HepG2 (cell line): ENCODE results near the gene ACER2. TPM values are rescaled to one million over a fixed set of nuclear protein-coding genes. Genes with fewer than 3 reads are reported as not detected.

Experiments
- ATAD3A ChIP-seq: sonication (generic); formaldehyde crosslinking; IDR thresholded peaks from 2 replicates; pipeline ENCODE4 v1.4.0; 2020; ENCODE audit warnings: missing genetic modification reagents
- DRAP1 ChIP-seq: IDR thresholded peaks from 2 replicates; pipeline ENCODE4 v1.6.1; 2016; ENCODE audit warnings: missing genetic modification reagents, missing compliant biosample characterization
- EED ChIP-seq: sonication (generic); formaldehyde crosslinking; IDR thresholded peaks from 2 replicates; pipeline ENCODE4 v1.5.0; 2020; ENCODE audit warnings: mild to moderate bottlenecking, missing genetic modification reagents
- GABPB1 ChIP-seq: IDR thresholded peaks from 2 replicates; pipeline ENCODE4 v1.6.1; 2016; ENCODE audit warnings: mild to moderate bottlenecking, missing genetic modification reagents, moderate library complexity, missing compliant biosample characterization
- NFE2L2 ChIP-seq: fragments of 150-350 bp; IDR thresholded peaks from 2 replicates; pipeline ENCODE4 v1.6.1; 2014; ENCODE audit warnings: low read length
- ZFP82 ChIP-seq: sonication (generic); formaldehyde crosslinking; IDR thresholded peaks from 2 replicates; pipeline ENCODE4 v1.5.1; 2020; ENCODE audit warnings: mild to moderate bottlenecking, missing genetic modification reagents, borderline replicate concordance
- ZNF160 ChIP-seq: sonication (generic); formaldehyde crosslinking; IDR thresholded peaks from 2 replicates; pipeline ENCODE4 v1.8.0; 2022; ENCODE audit warnings: mild to moderate bottlenecking, inconsistent platforms, missing genetic modification reagents
- ZNF251 ChIP-seq: sonication (generic); formaldehyde crosslinking; IDR thresholded peaks from 2 replicates; pipeline ENCODE4 v1.9.0; 2021; ENCODE audit warnings: mild to moderate bottlenecking, missing genetic modification reagents
- ZNF704 ChIP-seq: sonication (generic); formaldehyde crosslinking; IDR thresholded peaks from 2 replicates; pipeline ENCODE4 v1.8.1; 2023; ENCODE audit warnings: mild to moderate bottlenecking, inconsistent platforms, moderate library complexity, missing genetic modification reagents, borderline replicate concordance
- ZNF710 ChIP-seq: sonication (generic); formaldehyde crosslinking; IDR thresholded peaks from 2 replicates; pipeline ENCODE4 v1.5.0; 2020; ENCODE audit warnings: mild to moderate bottlenecking, missing genetic modification reagents, borderline replicate concordance
- polyA plus RNA-seq, 8 experiments: library from polyadenylated mRNA; depleted of rRNA in 3 of 8; stranded (reverse) in 7 of 8; unstranded in 1 of 8; fragments of >200 nt; fragmentation: Illumina TruSeq in 4 of 8; extraction: Trizol in 4 of 8; gene quantifications; 2 replicates each; pipeline versions ENCODE4 v1.2.1 to v1.2.3, GENCODE V29; 2011 to 2016; ENCODE audit warnings: low read depth in 4 of 8, missing spikeins in 1 of 8, mixed read lengths in 1 of 8; ENCODE audit not compliant: insufficient read depth in 1 of 8
- total RNA-seq, 5 experiments: library from RNA; depleted of rRNA; stranded (reverse); fragments of >200 nt; fragmentation: Illumina TruSeq; extraction: Trizol; gene quantifications; 2 replicates each; pipeline ENCODE4 v1.2.3, GENCODE V29; 2016; ENCODE audit warnings: low read depth in 1 of 5
- TF ChIP-seq, protein P1 (sequence below): sonication (generic); formaldehyde crosslinking; IDR thresholded peaks from 2 replicates; pipeline ENCODE4 v1.5.1; 2020; ENCODE audit warnings: mild to moderate bottlenecking, missing genetic modification reagents, borderline replicate concordance
- TF ChIP-seq, protein P2 (sequence below): sonication (generic); formaldehyde crosslinking; IDR thresholded peaks from 2 replicates; pipeline ENCODE4 v1.9.0; 2021; ENCODE audit warnings: missing genetic modification reagents, borderline replicate concordance

ACER2 gene
- total and polyA plus RNA-seq, 2 of the 13 experiments (the other 11 are each of a cell fraction or from before 2014, with no cell fraction given): 1.9 to 3.4 TPM

DNA sequence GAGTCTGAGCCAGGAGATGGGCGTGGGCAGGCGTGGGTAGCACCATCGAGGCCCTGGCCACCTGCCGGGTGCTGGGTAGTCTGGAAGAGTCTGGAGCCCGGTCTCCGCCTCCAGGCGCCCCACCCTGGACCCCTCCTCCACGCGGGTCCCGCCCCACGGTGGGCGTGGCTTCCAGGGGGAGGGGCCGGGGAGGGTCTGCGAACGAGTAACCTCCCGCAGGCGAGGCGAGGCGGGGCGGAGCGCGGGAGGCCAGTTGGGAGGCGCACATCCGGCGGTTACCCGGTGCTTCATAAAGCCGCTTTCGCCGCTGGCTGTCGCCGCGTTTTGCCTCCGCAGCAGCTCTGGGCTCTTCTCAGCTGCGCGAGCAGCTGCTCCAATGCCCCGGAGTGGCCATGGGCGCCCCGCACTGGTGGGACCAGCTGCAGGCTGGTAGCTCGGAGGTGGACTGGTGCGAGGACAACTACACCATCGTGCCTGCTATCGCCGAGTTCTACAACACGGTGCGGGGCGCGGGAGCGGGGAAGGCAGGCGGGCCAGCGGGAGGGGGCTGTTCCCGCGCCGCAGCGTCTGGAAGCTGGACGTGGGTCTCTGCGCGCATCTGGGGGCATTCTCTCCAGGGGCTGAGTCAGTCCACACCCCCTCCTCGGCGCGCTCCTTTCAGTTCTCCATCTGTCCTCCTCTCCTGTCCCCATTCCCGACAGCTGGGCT, at the start of gene ACER2 (continued):
- TF ChIP-seq, protein P1, sequence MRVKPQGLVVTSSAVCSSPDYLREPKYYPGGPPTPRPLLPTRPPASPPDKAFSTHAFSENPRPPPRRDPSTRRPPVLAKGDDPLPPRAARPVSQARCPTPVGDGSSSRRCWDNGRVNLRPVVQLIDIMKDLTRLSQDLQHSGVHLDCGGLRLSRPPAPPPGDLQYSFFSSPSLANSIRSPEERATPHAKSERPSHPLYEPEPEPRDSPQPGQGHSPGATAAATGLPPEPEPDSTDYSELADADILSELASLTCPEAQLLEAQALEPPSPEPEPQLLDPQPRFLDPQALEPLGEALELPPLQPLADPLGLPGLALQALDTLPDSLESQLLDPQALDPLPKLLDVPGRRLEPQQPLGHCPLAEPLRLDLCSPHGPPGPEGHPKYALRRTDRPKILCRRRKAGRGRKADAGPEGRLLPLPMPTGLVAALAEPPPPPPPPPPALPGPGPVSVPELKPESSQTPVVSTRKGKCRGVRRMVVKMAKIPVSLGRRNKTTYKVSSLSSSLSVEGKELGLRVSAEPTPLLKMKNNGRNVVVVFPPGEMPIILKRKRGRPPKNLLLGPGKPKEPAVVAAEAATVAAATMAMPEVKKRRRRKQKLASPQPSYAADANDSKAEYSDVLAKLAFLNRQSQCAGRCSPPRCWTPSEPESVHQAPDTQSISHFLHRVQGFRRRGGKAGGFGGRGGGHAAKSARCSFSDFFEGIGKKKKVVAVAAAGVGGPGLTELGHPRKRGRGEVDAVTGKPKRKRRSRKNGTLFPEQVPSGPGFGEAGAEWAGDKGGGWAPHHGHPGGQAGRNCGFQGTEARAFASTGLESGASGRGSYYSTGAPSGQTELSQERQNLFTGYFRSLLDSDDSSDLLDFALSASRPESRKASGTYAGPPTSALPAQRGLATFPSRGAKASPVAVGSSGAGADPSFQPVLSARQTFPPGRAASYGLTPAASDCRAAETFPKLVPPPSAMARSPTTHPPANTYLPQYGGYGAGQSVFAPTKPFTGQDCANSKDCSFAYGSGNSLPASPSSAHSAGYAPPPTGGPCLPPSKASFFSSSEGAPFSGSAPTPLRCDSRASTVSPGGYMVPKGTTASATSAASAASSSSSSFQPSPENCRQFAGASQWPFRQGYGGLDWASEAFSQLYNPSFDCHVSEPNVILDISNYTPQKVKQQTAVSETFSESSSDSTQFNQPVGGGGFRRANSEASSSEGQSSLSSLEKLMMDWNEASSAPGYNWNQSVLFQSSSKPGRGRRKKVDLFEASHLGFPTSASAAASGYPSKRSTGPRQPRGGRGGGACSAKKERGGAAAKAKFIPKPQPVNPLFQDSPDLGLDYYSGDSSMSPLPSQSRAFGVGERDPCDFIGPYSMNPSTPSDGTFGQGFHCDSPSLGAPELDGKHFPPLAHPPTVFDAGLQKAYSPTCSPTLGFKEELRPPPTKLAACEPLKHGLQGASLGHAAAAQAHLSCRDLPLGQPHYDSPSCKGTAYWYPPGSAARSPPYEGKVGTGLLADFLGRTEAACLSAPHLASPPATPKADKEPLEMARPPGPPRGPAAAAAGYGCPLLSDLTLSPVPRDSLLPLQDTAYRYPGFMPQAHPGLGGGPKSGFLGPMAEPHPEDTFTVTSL (CRISPR knock-in tag): no peak
- peak; percentile 98 for TF ChIP-seq DRAP1 (CRISPR knock-in tag)
- TF ChIP-seq ZNF160 (CRISPR knock-in tag): 0 out of 2 replicates have a peak, but pooled peaks have one; percentile 59
- no peak for TF ChIP-seq NFE2L2
- peak; percentile 92 for TF ChIP-seq GABPB1
- TF ChIP-seq EED (CRISPR knock-in tag): peak; percentile 75; the same call in 1 of the 2 replicates
- peak; percentile 77; the same call in 1 of the 2 replicates for TF ChIP-seq ZNF704 (CRISPR knock-in tag)
- TF ChIP-seq ATAD3A (CRISPR knock-in tag): no peak
- TF ChIP-seq, protein P2, sequence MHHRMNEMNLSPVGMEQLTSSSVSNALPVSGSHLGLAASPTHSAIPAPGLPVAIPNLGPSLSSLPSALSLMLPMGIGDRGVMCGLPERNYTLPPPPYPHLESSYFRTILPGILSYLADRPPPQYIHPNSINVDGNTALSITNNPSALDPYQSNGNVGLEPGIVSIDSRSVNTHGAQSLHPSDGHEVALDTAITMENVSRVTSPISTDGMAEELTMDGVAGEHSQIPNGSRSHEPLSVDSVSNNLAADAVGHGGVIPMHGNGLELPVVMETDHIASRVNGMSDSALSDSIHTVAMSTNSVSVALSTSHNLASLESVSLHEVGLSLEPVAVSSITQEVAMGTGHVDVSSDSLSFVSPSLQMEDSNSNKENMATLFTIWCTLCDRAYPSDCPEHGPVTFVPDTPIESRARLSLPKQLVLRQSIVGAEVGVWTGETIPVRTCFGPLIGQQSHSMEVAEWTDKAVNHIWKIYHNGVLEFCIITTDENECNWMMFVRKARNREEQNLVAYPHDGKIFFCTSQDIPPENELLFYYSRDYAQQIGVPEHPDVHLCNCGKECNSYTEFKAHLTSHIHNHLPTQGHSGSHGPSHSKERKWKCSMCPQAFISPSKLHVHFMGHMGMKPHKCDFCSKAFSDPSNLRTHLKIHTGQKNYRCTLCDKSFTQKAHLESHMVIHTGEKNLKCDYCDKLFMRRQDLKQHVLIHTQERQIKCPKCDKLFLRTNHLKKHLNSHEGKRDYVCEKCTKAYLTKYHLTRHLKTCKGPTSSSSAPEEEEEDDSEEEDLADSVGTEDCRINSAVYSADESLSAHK (CRISPR knock-in tag): no peak
- no peak for TF ChIP-seq ZFP82 (CRISPR knock-in tag)
- TF ChIP-seq ZNF251 (CRISPR knock-in tag): no peak
- TF ChIP-seq ZNF710 (CRISPR knock-in tag): no peak; the same call in 1 of the 2 replicates
